ENCODE measurements around the gene MAGEB5. TPM values are rescaled to one million over a fixed set of nuclear protein-coding genes. Genes with fewer than 3 reads are reported as not detected.
"Not testable (repeated sequence)": the region's sequence is repeated elsewhere in the genome, so short reads cannot be mapped to it uniquely, and the experiment has no call there.

The MAGEB5 gene, protein sequence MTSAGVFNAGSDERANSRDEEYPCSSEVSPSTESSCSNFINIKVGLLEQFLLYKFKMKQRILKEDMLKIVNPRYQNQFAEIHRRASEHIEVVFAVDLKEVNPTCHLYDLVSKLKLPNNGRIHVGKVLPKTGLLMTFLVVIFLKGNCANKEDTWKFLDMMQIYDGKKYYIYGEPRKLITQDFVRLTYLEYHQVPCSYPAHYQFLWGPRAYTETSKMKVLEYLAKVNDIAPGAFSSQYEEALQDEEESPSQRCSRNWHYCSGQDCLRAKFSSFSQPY
- not detected in 2 replicates for total RNA-seq

DNA sequence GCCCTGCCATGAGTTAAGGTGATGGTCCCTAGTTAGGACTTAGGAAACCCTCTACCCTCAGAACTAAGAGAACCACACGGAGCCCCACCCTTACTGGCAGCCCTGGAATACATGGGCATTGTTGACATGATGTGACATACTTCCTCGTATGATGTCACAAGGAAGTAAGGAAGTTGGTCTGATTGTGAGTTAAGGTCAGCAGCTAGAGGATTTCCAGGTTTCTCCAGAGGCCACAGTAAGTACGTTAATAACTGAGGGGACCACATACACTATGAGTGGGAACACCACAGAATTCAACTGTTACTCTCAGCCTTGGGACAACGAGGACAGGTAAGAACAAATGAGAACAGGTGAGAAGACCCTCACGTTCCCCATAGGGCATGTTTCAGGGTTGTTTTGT, at the start of gene MAGEB5:
TSS of gene MAGEB5 (plus strand) at position 301 of the 400 bp plus-strand sequence. CDS start 1,133 bp downstream, outside the sequence.
- DNase-seq (ENCODE audit: extremely low read depth, low read depth, low spot score), result no peak

DNA sequence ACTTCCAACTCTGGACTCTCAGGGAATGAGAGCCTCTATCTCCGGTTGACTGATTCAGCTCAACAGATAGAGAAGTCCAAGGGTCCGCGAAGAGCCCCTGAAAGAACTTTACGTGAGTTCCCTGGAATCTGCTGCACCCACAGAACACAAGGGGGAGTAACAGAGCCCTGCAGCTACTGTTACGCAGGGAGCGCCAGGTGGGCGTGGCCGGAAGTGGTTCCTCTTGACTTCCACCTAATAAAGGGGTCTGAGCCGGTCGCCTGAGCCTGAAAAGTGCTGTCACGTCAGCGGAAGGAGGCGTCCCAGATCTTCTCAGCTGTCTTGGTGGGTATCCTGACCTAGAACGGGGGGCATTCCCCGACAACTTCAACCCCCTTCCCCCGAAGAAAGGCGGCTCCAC, 23.8 kb upstream of the MAGEB5 start, which contains the start of gene MAGEB6:
TSS of gene MAGEB6 (plus strand) at position 237 of the 400 bp plus-strand sequence. CDS start 1,407 bp downstream, outside the sequence.
- no peak for DNase-seq (ENCODE audit: extremely low read depth, low read depth, low spot score)

GRCh38 chrX:26203561-26203960, 12.4 kb upstream of the MAGEB5 start:
- DNase-seq (ENCODE audit: extremely low read depth, low read depth, low spot score), result peak; percentile 23

GRCh38 chrX:26204717-26205116, 11.3 kb upstream of the MAGEB5 start:
- not testable (repeated sequence) for DNase-seq (ENCODE audit: extremely low read depth, low read depth, low spot score)

DNA sequence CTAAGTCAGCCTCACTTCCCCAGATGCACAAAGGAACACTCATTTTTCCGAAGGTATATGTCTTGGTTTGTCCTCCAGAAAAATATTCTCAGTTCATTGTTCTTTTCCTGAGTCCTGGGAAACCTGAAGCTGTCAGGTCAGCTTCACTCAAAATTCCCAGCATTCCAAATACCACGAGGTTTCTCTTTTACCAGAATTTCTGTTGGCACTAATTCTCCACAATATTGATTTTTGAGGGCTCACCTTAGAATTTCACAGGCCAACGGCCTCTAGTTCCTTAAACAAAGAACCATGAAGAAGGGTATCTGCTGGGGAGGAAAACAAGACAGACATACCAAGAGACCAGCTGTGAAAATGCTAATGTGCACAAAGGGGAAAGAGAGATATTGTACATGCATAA, 8.0 kb upstream of the MAGEB5 start:
- no peak for DNase-seq (ENCODE audit: extremely low read depth, low read depth, low spot score)

DNA sequence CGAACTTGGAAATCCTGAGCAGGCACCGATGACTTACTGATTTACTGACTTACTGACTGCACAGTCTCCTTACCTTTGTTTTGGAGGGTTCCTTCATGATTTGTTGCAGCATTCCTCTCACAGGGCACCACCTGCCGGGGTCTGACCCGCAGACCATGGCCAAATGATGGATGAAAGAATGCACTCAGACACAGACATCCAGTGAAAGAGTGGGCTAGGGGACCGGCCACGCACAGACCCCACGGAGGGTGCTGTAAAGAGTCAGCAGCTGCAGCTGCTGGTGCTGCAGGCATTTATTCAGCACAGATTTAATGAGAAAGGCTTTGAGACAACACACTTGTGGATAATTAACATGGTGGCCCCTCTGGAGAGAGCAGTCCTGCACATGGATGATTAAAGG, 3.4 kb downstream of the MAGEB5 start:
- DNase-seq (ENCODE audit: extremely low read depth, low read depth, low spot score), result no peak

- DNase-seq (ENCODE audit: extremely low read depth, low read depth, low spot score), result no peak
Observed at GRCh38 chrX:26234177-26234576, 18.2 kb downstream of the MAGEB5 start.

- DNase-seq (ENCODE audit: extremely low read depth, low read depth, low spot score), result no peak
Observed at GRCh38 chrX:26253526-26253925, 37.6 kb downstream of the MAGEB5 start.

DNA sequence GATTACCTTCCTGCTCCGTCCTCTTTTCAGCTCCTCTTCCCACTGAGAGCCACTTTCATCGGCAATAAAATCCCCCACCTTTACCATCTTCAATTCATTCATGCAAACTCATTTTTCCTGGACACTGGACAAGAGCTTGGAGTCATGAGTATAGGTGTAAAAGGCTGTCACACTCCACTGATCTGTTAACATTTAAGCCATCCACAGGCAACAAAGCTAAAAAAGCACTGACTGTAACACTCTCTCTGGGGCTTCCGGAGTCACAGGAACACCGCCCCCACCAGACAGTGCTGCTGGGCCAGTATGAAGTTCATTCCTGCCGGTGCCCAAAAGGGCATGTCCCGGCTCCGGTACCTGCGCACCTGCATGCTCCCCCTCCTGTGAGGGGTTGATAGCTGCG, 38.5 kb downstream of the MAGEB5 start:
- no peak for DNase-seq (ENCODE audit: extremely low read depth, low read depth, low spot score)

- peak; percentile 91 for DNase-seq (ENCODE audit: extremely low read depth, low read depth, low spot score)
Observed at GRCh38 chrX:26262121-26262523, 46.2 kb downstream of the MAGEB5 start.

Other genes starting within 250 kb of the MAGEB5 start
- not detected in 2 replicates for gene MAGEB18, start 77.8 kb upstream of the MAGEB5 start, total RNA-seq
- not detected in 2 replicates for gene MAGEB6B, start 55.6 kb upstream of the MAGEB5 start, total RNA-seq
- gene MAGEB6, start 23.7 kb upstream of the MAGEB5 start, total RNA-seq, result not detected in 2 replicates

Measured in glomerular endothelial cell (primary cell).